GM21786 (cell line): ENCODE results near the gene AMPD3.

ENCODE experiments used
- ATAC-seq: cut with Tn5 transposase; IDR thresholded peaks from one replicate; pipeline ENCODE4 v1.9.1; 2021; ENCODE audit not compliant: unreplicated experiment

Gene AMPD3

DNA sequence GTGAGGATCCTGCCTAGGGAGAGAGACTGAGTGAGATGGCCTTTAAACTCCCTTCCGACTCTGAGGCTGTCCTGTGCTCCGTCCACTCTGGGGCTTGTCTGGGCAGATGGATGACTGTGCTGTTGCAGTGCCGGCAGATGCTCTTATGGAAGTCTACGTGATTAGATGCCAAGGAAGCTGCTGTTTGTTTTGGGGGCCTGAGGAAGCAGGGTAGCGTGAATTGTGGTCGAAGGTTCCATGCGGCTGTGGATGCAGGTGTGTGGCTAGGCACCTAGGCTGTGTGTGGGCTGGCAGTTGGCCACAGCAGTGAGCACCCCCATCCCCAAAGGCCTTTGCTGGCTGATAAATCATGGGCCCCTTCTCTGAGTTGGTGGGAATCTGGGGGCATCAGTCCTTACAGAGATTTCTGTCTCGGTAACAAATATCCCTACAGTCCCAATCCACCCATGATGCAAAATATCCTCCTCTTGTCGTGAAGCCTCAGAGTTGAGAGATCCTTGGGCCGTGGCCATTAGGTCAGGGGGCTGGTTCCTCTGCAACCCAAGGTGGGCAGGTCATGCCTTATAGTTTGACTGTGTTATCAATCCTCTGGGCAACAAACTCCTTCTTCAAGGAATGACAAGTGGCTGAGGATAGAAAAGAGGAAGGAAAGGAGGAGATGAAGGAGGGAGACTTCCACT is 31.2 kb downstream of the AMPD3 start:
- no peak for ATAC-seq

DNA sequence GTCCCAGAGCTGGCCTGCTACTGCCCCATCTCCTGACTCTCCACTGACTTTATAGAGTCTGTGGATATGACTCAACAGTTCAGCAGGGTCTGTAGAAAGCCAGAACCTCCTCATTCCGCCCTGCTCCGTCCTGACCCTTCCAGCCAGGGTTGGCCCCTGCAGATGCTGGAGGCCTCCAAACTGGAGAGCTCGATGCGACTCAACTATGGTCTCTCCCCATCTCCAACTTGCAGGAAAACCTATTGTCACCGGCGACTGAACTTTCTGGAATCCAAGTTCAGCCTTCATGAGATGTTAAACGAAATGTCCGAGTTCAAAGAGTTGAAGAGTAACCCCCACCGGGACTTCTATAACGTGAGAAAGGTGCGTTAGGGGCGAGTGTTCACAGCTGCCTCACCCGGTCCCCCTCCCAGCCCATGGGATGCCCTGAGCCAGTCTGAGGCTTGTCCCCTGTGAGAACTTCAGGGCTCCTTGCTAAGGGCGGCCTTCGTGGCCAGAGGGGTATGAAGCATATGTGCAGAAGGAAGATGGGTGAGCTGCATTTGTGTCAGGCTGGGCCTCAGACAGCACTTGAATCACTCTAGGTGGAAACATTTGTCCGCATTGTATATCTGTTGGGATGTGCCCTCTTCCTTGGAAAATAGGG is 32.1 kb downstream of the AMPD3 start:
- no peak for ATAC-seq

DNA sequence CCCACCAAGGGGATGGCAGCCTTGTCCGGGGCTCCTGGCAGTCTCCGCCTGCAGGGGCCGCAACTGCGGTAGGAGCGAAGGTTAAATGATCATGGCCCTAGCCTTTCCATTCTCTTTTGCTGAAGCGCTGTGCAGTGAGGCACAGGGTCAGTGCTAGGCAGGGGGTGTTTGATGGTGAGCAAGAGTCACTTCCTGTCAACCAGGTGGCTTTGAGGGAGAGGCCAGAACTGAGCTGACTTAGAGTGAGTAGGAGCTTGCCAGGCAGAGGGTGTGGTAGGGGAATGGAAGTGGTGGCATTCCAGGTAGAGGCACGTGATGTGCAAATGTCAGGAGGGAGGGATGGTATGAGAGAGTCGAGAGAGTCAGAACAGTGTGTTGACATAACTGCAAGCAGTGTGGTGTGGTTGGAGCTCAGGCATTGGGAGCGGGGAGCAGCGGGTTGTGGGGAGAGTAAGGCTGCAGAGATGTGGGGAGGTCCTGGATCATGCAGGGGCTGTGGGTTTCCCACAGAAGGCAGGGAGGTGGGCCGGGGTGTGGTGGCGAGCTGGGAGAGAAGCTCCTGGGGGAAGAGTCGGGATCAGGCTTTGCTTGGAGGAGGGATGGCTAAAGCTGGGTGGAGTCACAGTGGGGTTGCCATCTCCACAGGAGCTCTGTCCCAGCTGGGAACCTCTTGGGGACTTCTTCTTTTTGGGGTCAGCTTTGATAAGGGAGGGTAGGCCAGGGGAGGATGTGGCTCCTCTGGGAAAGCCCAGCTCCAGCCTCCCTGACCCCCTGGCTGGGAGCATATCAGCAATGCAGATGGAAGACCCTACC is 33.3 kb downstream of the AMPD3 start:
- ATAC-seq: no peak

DNA sequence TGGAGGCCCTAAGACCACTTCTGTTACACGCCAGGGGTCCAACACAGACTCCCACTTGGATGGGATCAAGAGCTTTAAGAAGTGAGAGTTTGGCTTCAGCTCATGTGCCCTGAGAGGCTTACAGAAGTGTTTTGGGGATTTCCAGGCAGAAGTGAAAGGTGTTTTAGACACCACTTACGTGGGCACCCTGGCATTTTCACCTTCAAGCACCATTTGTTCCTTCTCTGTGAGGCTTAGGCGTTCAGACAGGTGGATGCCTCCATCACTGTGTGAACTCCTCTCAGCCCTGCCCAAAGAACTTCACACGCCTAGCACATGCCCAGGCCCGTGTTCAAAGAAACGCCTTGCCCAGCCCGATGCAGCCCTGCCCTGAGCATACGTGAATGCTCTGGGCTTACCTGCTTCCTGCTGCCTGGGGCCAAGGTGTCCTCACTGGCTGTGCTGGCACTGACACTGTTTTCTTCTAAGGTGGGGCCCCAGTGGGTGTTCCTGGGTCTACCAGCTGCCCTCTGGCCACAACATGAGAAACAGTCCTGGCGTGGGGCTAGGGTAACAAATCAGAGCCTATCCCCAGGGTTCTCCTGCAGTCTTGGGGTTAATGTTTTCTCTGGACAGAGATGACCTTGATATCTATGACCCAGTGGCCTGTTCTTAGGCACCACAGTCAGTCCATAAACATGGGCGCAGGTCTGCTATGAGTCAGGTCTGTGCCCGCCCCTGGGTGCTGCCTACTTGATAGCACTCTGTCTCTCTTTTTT is 34.0 kb downstream of the AMPD3 start:
- ATAC-seq: peak; percentile 54

- no peak for ATAC-seq
These were observed 35.0 kb downstream of the AMPD3 start for GRCh38 chr11:10490032-10490397.

DNA sequence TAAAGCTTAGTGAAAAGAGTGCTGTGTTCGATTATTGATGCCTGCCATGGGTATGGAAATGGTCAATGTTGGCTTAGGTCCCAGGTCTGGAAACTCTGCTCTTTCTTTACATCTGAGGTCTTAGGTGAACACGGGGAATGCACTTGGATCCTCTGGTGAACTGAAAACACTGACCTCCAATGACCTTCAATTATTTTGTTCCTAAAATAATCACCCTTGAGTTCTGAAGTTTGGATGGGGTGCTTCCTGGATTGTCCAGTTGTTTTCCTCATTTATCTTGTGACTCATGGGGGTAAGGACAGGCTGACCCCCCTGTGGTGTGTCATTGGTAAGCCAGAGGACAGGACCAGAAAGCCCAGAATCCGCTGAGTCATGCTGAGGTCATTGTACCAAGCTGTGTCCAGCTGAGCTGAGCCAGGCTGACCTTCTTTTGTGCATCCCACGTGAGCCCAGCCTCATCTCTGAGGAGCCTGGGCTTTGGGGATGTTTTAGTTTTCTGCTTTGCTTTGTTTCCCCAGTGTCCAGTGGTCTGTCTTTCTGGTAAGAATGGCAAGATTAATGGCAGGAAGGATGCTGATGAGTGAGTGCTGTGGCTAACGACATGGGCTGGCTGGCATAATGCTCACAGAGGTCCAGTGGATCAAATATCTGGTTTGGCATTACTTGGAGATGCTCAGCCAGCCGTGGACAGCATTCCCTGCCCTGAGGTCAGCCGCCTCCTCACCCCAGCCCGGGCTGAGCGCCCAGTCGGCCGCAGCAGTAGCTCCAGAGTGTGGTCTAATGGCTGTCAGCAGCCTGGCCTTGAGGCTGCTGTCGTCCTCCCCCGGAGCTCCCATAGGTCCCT is 35.6 kb downstream of the AMPD3 start:
- no peak for ATAC-seq

DNA sequence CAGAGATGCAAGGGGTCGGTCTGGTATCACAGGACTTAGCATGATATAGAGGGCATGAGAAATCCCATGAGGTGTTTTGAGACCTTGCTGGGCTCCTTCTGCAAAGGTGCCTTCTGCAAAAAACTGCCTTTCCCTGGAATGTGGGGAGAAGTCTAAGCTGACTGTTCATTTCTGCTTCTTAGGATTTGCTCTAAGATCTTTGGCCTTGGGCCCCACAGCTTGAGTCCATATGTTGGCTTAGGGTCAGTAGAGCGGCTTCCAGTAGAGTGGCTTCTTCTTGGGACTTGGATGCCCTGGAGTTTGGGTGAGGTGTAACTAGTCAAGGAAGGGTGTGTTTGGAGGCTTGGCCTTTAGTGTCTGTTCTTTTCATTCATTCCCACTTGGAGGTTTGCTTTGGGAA is 37.0 kb downstream of the AMPD3 start:
- ATAC-seq: no peak

- no peak for ATAC-seq
These were observed 38.1 kb downstream of the AMPD3 start for GRCh38 chr11:10493041-10493663.

- no peak for ATAC-seq
These were observed 39.8 kb downstream of the AMPD3 start for GRCh38 chr11:10494636-10495463.

DNA sequence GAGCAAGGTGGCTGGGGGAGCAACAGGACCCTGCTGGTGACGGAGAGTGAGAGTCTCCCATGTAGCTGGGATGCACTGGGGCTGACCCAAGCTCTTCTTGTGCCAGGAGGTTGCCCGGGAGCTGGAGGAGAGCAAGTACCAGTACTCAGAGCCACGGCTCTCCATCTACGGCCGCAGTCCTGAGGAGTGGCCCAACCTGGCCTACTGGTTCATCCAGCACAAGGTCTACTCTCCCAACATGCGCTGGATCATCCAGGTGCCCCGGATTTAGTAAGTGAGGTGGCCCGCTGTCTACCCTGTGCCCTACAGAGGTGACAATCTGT is 40.4 kb downstream of the AMPD3 start:
- ATAC-seq: no peak

DNA sequence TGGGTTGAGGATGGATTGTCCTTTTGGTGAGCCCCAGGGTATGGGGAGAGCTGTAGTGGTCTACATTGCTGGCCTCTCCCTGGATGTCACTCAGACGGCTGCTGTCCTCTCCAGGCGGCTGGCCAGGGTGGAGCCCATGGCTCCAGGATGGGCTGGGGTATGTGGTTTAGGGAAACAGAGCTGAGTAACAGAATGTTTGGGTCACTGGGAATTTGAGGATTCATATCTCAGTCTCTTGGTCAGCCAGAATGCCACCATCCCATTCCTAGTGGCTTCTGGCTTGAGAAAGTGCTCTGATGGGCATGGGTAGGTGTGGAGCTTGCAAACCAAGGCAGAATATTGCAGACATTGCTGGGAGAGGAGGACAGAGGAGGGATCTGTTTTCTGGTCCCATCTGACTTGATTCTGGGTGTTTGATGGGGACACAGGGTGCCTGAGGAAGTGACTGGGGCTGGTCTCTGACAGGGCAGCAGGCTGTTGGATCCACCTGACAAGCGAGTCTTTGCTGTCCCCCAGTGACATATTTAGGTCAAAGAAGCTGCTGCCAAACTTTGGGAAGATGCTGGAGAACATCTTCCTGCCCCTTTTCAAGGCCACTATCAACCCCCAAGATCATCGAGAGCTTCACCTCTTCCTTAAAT is 41.4 kb downstream of the AMPD3 start:
- ATAC-seq: no peak

DNA sequence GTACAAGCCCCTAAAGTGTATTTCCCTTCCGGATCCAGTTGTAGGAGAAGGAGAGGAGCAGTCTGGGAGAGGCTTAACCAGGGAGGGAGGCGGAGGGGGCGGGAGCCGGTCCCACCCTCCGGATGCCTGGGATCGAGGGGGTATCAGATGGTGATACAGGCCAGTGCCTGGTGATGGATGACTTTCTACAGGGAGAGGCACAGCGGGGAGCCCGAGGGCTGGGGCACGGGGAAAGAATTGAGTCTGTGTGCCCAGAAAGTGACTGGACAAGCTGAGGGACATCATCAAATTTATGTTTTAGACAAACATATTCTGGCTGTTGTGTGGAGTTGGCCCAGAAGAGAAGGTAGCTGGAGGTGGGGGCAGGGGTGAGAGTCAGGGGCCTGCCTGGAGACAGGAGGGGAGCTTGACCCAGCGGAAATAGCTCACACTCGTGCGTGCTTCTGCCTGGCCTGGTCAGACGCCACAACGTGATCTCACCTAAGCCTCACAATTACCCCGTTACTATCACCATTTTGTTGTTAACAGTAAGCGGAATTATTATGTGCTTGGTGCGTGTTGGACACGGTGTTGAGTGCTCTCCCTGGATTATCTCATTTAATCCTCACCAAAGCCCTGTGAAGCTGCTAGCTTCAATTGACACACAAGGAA is 42.4 kb downstream of the AMPD3 start:
- ATAC-seq: no peak

GRCh38 chr11:10498022-10498400 is 42.9 kb downstream of the AMPD3 start:
- ATAC-seq: no peak

DNA sequence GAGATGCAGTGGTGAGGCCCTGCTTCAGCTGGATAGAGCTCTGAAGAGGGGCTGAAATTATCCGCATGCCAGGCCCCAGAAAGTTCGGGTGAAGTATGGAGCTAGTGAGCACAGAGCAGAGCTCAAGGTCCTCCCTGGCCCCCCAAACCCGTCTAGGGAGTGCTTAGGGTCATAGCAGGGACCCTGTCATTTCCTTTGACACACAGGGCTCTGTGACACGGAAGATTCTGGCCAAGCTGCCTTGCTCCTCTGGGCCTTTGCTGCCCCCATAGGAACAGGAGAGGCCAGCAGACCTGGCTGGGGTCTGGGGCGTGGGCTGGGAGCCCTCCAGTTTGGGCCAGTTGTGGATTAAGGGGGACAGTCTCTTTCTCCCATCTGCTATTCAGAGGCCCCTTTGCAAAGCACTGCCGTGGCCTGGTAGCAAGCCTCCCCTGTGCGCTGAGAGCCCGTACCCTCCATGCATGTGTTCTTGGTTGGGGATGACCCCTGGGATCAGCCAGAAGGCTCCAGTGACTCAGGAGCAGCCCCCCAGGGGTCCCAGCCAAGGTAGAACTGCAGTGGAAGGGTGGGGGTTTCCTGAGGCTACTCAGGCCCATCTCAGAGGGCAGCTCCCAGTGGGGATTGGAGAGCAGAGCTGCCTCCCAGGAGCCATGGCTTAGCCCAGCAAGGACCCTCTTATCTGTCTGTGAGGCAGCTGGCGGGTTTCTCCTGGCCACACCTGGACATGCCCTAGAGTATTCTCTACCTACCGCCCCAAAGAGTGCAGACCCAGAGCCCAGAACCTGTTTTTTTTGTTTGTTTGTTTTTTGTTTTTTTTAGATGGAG is 43.6 kb downstream of the AMPD3 start:
- no peak for ATAC-seq

DNA sequence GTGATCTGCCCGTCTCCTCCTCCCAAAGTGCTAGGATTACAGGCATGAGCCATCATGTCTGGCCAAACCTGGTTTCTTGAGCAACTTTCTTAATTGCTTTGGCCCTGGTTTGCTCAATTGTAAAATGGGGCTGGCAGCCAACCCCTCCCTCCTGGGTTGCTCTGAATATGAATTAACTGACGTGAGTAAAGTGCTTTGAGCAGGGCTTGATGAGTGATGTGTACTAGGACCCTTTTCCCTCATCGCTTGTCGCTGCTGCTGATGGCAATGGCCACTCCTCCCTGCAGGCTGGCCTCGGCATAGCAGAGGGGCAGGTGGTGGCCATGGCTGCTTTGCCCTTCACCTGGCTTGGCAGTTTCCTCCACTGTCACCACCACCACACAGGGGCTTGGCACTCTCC is 44.4 kb downstream of the AMPD3 start:
- ATAC-seq: no peak

GRCh38 chr11:10499874-10500601 is 45.0 kb downstream of the AMPD3 start:
- ATAC-seq: no peak
